ENCODE results near the gene CCDC38. TPM values are rescaled to one million over a fixed set of nuclear protein-coding genes. Genes with fewer than 3 reads are reported as not detected.

The CCDC38 gene
- total and polyA plus RNA-seq, 10 of the 15 experiments (the other 5 are each of a cell fraction or from before 2014, with no cell fraction given) = 0.04 to 0.05 TPM; not detected in 8

GRCh38 chr12:95908573-95908972 is 33.8 kb downstream of the CCDC38 start:
- H3K79me2 ChIP-seq (ENCODE audit: control insufficient read depth, insufficient read depth, low read length) = no peaks in the 10 kb centered on the region
- no peak for FAIRE-seq
- H3K9ac ChIP-seq (ENCODE audit: control insufficient read depth, insufficient read depth, low read length) = no peak overlapping the region
- no TSS peak for BruUV-seq (replicated peaks)
- no peak for DNase-seq (ENCODE audit: low read depth, low spot score)
- ChIA-PET SMC1A (ENCODE audit: uncharacterized antibody, unreplicated experiment) (interaction anchor here (0.9 kb wide), 1 partner anchor 346 kb away, joined by 3 read pairs; no protein-coding TSS in a partner anchor), RAD21 (ENCODE audit: unreplicated experiment) (no interaction called here), CTCF (interaction anchor here (0.8 kb wide), 1 partner anchor 10 kb away, joined by 3 read pairs; no protein-coding TSS in a partner anchor), POLR2A (no interaction called here)
- H4K20me1 ChIP-seq (ENCODE audit: control insufficient read depth, insufficient read depth) = 0 out of 2 replicates have a peak, but pooled peaks cover 2% of the 10 kb centered on the region
- no peak overlapping the region for H2AFZ ChIP-seq (ENCODE audit: control insufficient read depth, low read depth, low read length)
- no peak overlapping the region for H3K4me2 ChIP-seq (ENCODE audit: control insufficient read depth, insufficient read depth)
- ATAC-seq = no peak
- H3K4me3 ChIP-seq = no peak overlapping the region
- intact Hi-C loops (cut with micrococcal nuclease; ENCODE audit: unreplicated experiment) = no loop called here
- H3K36me3 ChIP-seq (ENCODE audit: control insufficient read depth in 2 of 2, insufficient read depth in 2 of 2, low read length in 1 of 2) = no peaks in the 10 kb centered on the region
- no peak for TF ChIP-seq JUND (IDR thresholded peaks at IDR 0.05; ENCODE audit: low read depth, low read length)
- no peak for TF ChIP-seq ETV6 (conservative IDR thresholded peaks at IDR 0.05 in 1 of 2, IDR thresholded peaks at IDR 0.05 in 1 of 2; ENCODE audit: borderline replicate concordance in 1 of 2, low read depth in 1 of 2)
- no peak for TF ChIP-seq ASH2L (IDR thresholded peaks at IDR 0.05; ENCODE audit: borderline replicate concordance, low read depth)
- TF ChIP-seq KDM1A (IDR thresholded peaks at IDR 0.05; ENCODE audit: borderline replicate concordance) = no peak
- no peak for TF ChIP-seq GATAD2B (conservative IDR thresholded peaks at IDR 0.05; ENCODE audit: low read depth)
- no peak for TF ChIP-seq E2F4 (IDR thresholded peaks at IDR 0.05; ENCODE audit: low read depth, low read length)
- no peaks in the 10 kb centered on the region for H3K27me3 ChIP-seq (replicated peaks in 1 of 2; ENCODE audit: control insufficient read depth in 2 of 2, insufficient read depth in 2 of 2, low read length in 1 of 2)
- no peak overlapping the region for H3K27ac ChIP-seq (ENCODE audit: control insufficient read depth, insufficient read depth)
- no peaks in the 10 kb centered on the region for H3K4me1 ChIP-seq (ENCODE audit: control insufficient read depth, insufficient read depth, low read length)
- no peaks in the 10 kb centered on the region for H3K9me3 ChIP-seq (replicated peaks; ENCODE audit: control insufficient read depth, insufficient read depth, low read length)
- in situ Hi-C loops (cut with MboI) = no loop called here

- no TSS peak for BruUV-seq (replicated peaks)
- H3K79me2 ChIP-seq (ENCODE audit: control insufficient read depth, insufficient read depth, low read length) = no peaks in the 10 kb centered on the region
- H3K4me3 ChIP-seq = no peak overlapping the region
- intact Hi-C loops (cut with micrococcal nuclease; ENCODE audit: unreplicated experiment) (no loop called here), in situ Hi-C loops (cut with MboI) (no loop called here)
- H3K4me2 ChIP-seq (ENCODE audit: control insufficient read depth, insufficient read depth) = no peak overlapping the region
- ATAC-seq (no peak), FAIRE-seq (no peak), DNase-seq (ENCODE audit: low read depth, low spot score) (no peak)
- H3K36me3 ChIP-seq (ENCODE audit: control insufficient read depth in 2 of 2, insufficient read depth in 2 of 2, low read length in 1 of 2) = no peaks in the 10 kb centered on the region
- ChIA-PET CTCF (no interaction called here), SMC1A (ENCODE audit: uncharacterized antibody, unreplicated experiment) (interaction anchor here (1.2 to 1.3 kb wide), 2 partner anchors 14 to 58 kb away, joined by 3 to 4 read pairs; no protein-coding TSS in a partner anchor), RAD21 (ENCODE audit: unreplicated experiment) (no interaction called here), POLR2A (no interaction called here)
- no peaks in the 10 kb centered on the region; a peak in 1 of 4 replicates for H3K27me3 ChIP-seq (replicated peaks in 1 of 2; ENCODE audit: control insufficient read depth in 2 of 2, insufficient read depth in 2 of 2, low read length in 1 of 2)
- 11% methylated on average over 4 of the region's 4 CpGs for WGBS (ENCODE audit: insufficient coverage, insufficient replicate concordance, low lambda C conversion rate, missing lambda C conversion rate)
- H4K20me1 ChIP-seq (ENCODE audit: control insufficient read depth, insufficient read depth) = no peaks in the 10 kb centered on the region
- no peaks in the 10 kb centered on the region for H3K4me1 ChIP-seq (ENCODE audit: control insufficient read depth, insufficient read depth, low read length)
- H3K9me3 ChIP-seq (replicated peaks; ENCODE audit: control insufficient read depth, insufficient read depth, low read length) = no peaks in the 10 kb centered on the region
- H3K9ac ChIP-seq (ENCODE audit: control insufficient read depth, insufficient read depth, low read length) = no peak overlapping the region
- no peak overlapping the region for H3K27ac ChIP-seq (ENCODE audit: control insufficient read depth, insufficient read depth)
- H2AFZ ChIP-seq (ENCODE audit: control insufficient read depth, low read depth, low read length) = no peak overlapping the region
- TF ChIP-seq, protein P1, sequence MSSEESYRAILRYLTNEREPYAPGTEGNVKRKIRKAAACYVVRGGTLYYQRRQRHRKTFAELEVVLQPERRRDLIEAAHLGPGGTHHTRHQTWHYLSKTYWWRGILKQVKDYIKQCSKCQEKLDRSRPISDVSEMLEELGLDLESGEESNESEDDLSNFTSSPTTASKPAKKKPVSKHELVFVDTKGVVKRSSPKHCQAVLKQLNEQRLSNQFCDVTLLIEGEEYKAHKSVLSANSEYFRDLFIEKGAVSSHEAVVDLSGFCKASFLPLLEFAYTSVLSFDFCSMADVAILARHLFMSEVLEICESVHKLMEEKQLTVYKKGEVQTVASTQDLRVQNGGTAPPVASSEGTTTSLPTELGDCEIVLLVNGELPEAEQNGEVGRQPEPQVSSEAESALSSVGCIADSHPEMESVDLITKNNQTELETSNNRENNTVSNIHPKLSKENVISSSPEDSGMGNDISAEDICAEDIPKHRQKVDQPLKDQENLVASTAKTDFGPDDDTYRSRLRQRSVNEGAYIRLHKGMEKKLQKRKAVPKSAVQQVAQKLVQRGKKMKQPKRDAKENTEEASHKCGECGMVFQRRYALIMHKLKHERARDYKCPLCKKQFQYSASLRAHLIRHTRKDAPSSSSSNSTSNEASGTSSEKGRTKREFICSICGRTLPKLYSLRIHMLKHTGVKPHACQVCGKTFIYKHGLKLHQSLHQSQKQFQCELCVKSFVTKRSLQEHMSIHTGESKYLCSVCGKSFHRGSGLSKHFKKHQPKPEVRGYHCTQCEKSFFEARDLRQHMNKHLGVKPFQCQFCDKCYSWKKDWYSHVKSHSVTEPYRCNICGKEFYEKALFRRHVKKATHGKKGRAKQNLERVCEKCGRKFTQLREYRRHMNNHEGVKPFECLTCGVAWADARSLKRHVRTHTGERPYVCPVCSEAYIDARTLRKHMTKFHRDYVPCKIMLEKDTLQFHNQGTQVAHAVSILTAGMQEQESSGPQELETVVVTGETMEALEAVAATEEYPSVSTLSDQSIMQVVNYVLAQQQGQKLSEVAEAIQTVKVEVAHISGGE (CRISPR knock-in tag; IDR thresholded peaks at IDR 0.05) = no peak
- TF ChIP-seq POLR2AphosphoS5 (IDR thresholded peaks at IDR 0.05; ENCODE audit: low read length) (no peak), STAT1 (conservative IDR thresholded peaks at IDR 0.05) (no peak)
These were observed 44.3 kb downstream of the CCDC38 start for GRCh38 chr12:95898081-95898480.

Data from GM12878 (cell line).